Esophagus squamous epithelium (tissue), 4 donors: Measurements from ENCODE around the gene LRRC37A3.
"Not testable (repeated sequence)": the region's sequence is repeated elsewhere in the genome, so short reads cannot be mapped to it uniquely, and the experiment has no call there.

Experiments
- POLR2A ChIP-seq, 4 donors: fragments of 450-650 bp; IDR thresholded peaks; one replicate each; pipeline ENCODE4 v1.6.1; 2017; ENCODE audit warnings: antibody characterized with exemption in 4 of 4, mild to moderate bottlenecking in 4 of 4, moderate library complexity in 3 of 4
- TF ChIP-seq, protein P1 (sequence below), 6 experiments: fragments of 450-650 bp in 4 of 6; fragments of 200-600 bp in 2 of 6; sonication (generic) in 2 of 6; IDR thresholded peaks; one replicate each; pipeline ENCODE4 v1.5.1; 2016 to 2019; ENCODE audit warnings: antibody characterized with exemption in 6 of 6, mild to moderate bottlenecking in 4 of 6, moderate library complexity in 4 of 6

- not testable (repeated sequence) for TF ChIP-seq POLR2A (IDR thresholded peaks at IDR 0.05)
- TF ChIP-seq, protein P1, sequence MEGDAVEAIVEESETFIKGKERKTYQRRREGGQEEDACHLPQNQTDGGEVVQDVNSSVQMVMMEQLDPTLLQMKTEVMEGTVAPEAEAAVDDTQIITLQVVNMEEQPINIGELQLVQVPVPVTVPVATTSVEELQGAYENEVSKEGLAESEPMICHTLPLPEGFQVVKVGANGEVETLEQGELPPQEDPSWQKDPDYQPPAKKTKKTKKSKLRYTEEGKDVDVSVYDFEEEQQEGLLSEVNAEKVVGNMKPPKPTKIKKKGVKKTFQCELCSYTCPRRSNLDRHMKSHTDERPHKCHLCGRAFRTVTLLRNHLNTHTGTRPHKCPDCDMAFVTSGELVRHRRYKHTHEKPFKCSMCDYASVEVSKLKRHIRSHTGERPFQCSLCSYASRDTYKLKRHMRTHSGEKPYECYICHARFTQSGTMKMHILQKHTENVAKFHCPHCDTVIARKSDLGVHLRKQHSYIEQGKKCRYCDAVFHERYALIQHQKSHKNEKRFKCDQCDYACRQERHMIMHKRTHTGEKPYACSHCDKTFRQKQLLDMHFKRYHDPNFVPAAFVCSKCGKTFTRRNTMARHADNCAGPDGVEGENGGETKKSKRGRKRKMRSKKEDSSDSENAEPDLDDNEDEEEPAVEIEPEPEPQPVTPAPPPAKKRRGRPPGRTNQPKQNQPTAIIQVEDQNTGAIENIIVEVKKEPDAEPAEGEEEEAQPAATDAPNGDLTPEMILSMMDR (IDR thresholded peaks at IDR 0.05) = not testable (repeated sequence)
Measured at GRCh38 chr17:64814993-64815832, 104.1 kb downstream of the LRRC37A3 start.
